Smooth muscle cell (in vitro differentiated cells): ENCODE measurements around the gene SYT3. TPM values are rescaled to one million over a fixed set of nuclear protein-coding genes. Genes with fewer than 3 reads are reported as not detected.
"Not testable (repeated sequence)": the region's sequence is repeated elsewhere in the genome, so short reads cannot be mapped to it uniquely, and the experiment has no call there.

ENCODE experiments used
- DNase-seq: peaks from one replicate; lab custom pipeline; 2025; ENCODE audit not compliant: unreplicated experiment; lab: John Stamatoyannopoulos, UW
- H2AFZ ChIP-seq: fragments of 200-600 bp; sonication (generic); 2 replicates; pipeline ENCODE4 v1.6.0; 2016; ENCODE audit warnings: antibody characterized with exemption, low read depth, mild to moderate bottlenecking
- H3F3A ChIP-seq: fragments of 200-600 bp; sonication (generic); 2 replicates; pipeline ENCODE4 v1.6.0; 2017; ENCODE audit warnings: antibody characterized with exemption, low read depth
- H3K27ac ChIP-seq: fragments of 200-600 bp; sonication (generic); 2 replicates; pipeline ENCODE4 v1.5.1; 2016; ENCODE audit warnings: low read depth, mild to moderate bottlenecking
- H3K27me3 ChIP-seq: fragments of 200-600 bp; sonication (generic); 2 replicates; pipeline ENCODE4 v1.6.1; 2016; ENCODE audit warnings: low read depth, mild to moderate bottlenecking
- H3K36me3 ChIP-seq: fragments of 200-600 bp; sonication (generic); 2 replicates; pipeline ENCODE4 v1.5.1; 2016; ENCODE audit warnings: low read depth
- H3K4me1 ChIP-seq: fragments of 200-600 bp; sonication (generic); 2 replicates; pipeline ENCODE4 v1.5.1; 2016; ENCODE audit warnings: low read depth
- H3K4me2 ChIP-seq: fragments of 200-600 bp; sonication (generic); 2 replicates; pipeline ENCODE4 v1.6.0; 2016; ENCODE audit warnings: mild to moderate bottlenecking
- H3K4me3 ChIP-seq: fragments of 200-600 bp; sonication (generic); 2 replicates; pipeline ENCODE4 v1.5.1; 2016; ENCODE audit warnings: mild to moderate bottlenecking
- H3K79me2 ChIP-seq: fragments of 200-600 bp; sonication (generic); 2 replicates; pipeline ENCODE4 v1.6.0; 2016; ENCODE audit warnings: low read depth, mild to moderate bottlenecking
- H3K9ac ChIP-seq: fragments of 200-600 bp; sonication (generic); 2 replicates; pipeline ENCODE4 v1.6.0; 2016; ENCODE audit warnings: low read depth
- H3K9me3 ChIP-seq: fragments of 200-600 bp; sonication (generic); replicated peaks from 2 replicates; pipeline ENCODE4 v1.5.1; 2016; ENCODE audit warnings: low read depth
- H4K20me1 ChIP-seq: fragments of 200-600 bp; sonication (generic); 2 replicates; pipeline ENCODE4 v1.6.0; 2016; ENCODE audit warnings: low read depth
- WGBS: methylation state at CpG from one replicate; pipeline ENCODE4 v1.1.7; 2016; ENCODE audit warnings: low lambda C conversion rate; 5-methylcytosine and 5-hydroxymethylcytosine counted together
- polyA plus RNA-seq: library from polyadenylated mRNA; unstranded; fragments of >200 nt; fragmentation: Nextera tagmentation; extraction: Ambion mirVana; gene quantifications from 2 replicates; pipeline ENCODE4 v1.2.1, GENCODE V29; 2016
- total RNA-seq: library from RNA; depleted of rRNA; stranded (reverse); fragments of >200 nt; gene quantifications from 2 replicates; pipeline ENCODE4 v1.2.3, GENCODE V29; 2014
- TF ChIP-seq, protein P1 (sequence below): fragments of 200-600 bp; sonication (generic); IDR thresholded peaks from 2 replicates; pipeline ENCODE4 v1.5.1; 2017; ENCODE audit warnings: borderline replicate concordance, mild to moderate bottlenecking, antibody characterized with exemption; ENCODE audit not compliant: insufficient read depth, poor library complexity, severe bottlenecking

SYT3 gene
- total and polyA plus RNA-seq, 2 experiments from 2014 or later, result 0.13 to 1.8 TPM

DNA sequence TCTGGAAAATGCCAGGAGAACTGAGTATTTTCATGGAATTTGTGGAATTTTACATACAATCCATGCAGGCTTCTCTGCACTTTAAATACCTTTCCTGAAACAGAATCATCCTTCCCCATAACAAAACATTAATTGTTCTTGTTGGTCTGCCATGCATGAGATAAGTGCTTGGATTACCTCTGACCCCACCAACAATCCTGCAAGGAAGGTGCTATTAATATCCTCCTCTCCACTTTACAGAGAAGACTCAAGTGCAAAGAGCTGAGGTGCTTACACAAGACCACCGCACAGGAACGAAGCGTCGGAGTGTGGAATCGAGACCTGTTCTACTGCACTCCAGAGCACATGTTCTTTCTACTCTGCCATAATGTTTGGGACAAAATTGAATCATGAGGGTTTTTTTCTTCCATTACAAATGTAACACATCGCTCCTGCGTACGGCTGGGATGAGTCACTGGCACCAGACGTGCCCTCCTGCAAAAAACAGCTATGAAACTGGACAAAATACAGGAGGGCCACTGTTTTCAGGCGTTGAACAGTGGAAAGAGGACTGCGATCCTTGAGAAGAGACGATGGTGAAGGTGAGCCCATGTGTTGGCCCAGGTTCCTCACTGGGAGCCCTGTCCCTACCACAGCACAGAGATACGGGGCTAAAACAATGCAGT lies 58.6 kb downstream of the SYT3 start:
- Histone ChIP-seq H3K4me1 (no peaks in the 10 kb centered on the region), H3K9me3 (no peaks in the 10 kb centered on the region), H3K27me3 (no peaks in the 10 kb centered on the region), H3K4me3 (no peak overlapping the region), H4K20me1 (no peaks in the 10 kb centered on the region), H2AFZ (no peak overlapping the region), H3K79me2 (no peaks in the 10 kb centered on the region), H3K27ac (no peak overlapping the region), H3K9ac (no peak overlapping the region), H3K4me2 (no peak overlapping the region), H3K36me3 (no peaks in the 10 kb centered on the region), H3F3A (no peaks in the 10 kb centered on the region)
- WGBS, result 70% methylated on average over 13 of the region's 13 CpGs
- no peak for DNase-seq
- TF ChIP-seq, protein P1, sequence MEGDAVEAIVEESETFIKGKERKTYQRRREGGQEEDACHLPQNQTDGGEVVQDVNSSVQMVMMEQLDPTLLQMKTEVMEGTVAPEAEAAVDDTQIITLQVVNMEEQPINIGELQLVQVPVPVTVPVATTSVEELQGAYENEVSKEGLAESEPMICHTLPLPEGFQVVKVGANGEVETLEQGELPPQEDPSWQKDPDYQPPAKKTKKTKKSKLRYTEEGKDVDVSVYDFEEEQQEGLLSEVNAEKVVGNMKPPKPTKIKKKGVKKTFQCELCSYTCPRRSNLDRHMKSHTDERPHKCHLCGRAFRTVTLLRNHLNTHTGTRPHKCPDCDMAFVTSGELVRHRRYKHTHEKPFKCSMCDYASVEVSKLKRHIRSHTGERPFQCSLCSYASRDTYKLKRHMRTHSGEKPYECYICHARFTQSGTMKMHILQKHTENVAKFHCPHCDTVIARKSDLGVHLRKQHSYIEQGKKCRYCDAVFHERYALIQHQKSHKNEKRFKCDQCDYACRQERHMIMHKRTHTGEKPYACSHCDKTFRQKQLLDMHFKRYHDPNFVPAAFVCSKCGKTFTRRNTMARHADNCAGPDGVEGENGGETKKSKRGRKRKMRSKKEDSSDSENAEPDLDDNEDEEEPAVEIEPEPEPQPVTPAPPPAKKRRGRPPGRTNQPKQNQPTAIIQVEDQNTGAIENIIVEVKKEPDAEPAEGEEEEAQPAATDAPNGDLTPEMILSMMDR, result no peak

DNA sequence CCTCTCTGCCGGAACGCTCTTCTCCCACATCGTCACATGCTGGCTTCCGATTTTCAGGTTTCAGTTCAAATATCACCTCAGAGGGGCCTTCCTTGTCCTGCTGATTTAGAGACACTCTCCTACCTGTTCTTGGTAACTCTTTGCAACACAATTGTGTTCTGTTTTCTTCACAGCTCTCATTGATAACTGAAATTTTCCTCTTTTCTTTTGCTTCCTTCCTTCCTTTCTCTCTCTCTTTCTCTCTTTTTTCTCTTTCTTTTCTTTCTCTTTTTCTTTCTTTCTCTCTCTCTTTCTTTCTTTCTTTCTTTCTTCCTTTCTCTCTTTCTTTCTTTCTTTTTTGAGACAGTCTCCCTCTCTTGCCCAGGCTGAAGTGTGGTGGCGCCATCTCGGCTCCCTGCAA lies 59.4 kb downstream of the SYT3 start:
- no peaks in the 10 kb centered on the region for H3K4me1 ChIP-seq
- no peaks in the 10 kb centered on the region for H3F3A ChIP-seq
- no peaks in the 10 kb centered on the region for H3K79me2 ChIP-seq
- no peak overlapping the region for H3K4me2 ChIP-seq
- no peak overlapping the region for H3K9ac ChIP-seq
- no peak overlapping the region for H3K4me3 ChIP-seq
- WGBS, result 90% methylated on average over 6 of the region's 6 CpGs
- no peak overlapping the region for H2AFZ ChIP-seq
- no peak for DNase-seq
- H3K27ac ChIP-seq, result no peak overlapping the region
- H3K9me3 ChIP-seq, result no peaks in the 10 kb centered on the region
- no peaks in the 10 kb centered on the region for H4K20me1 ChIP-seq
- no peaks in the 10 kb centered on the region for H3K27me3 ChIP-seq
- TF ChIP-seq, protein P1, result no peak
- no peaks in the 10 kb centered on the region for H3K36me3 ChIP-seq

DNA sequence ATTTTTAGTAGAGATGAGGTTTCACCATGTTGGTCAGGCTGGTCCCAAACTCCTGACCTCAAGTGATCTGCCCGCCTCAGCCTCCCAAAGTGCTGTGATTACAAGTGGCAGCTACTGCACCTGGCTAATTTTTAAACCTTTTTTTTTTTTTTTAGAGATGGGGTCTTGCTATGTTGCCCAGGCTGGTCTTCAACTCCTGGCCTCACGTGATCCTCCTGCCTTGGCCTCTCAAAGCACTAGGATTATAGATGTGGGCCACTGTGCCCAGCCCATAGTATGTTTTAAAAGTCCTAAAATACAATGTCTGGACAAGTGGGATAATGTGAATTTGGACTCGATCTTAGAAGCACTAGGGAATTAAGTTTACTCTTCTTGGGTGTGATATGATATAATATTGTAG lies 62.9 kb downstream of the SYT3 start:
- H3K9ac ChIP-seq, H3K36me3 ChIP-seq: not testable (repeated sequence)
- 70% methylated on average over 3 of the region's 3 CpGs for WGBS

DNA sequence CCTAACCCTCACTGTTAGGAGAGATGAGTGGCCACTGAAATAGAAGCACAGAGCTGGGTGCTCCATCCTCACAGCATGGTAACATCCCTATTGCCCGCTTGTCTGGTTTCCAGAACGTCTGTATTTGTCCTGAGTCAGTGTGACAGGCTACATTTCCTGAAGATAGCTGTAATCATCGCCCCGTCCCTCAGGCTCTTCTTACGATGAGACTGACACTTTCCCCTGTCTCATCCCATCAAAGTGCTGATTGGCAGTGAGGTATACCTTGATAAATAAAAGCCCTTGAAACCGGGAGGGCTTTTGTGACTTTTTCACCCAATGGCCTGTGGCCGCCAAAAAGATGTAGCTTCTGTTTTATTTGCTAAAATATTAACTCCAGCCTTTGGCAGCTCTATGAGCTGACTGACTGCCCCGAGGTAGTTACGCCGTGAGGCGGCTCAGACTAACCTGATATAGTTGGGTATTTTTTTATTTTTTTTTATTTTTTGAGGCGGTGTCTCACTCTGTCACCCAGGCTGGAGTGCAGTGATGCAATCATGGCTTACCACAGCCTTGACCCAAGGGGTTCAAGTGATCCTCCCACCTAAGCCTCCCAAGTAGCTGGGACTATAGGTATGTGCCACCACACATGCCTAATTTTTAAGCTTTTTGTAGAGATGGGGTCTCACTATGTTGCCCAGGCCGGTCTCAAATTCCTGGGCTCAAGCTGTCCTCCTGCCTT lies 65.8 kb downstream of the SYT3 start:
- Histone ChIP-seq H4K20me1 (no peaks in the 10 kb centered on the region), H2AFZ (no peak overlapping the region), H3K79me2 (no peaks in the 10 kb centered on the region), H3K4me2 (no peak overlapping the region), H3K4me1 (no peaks in the 10 kb centered on the region), H3K36me3 (no peaks in the 10 kb centered on the region), H3F3A (no peaks in the 10 kb centered on the region), H3K9ac (no peak overlapping the region), H3K27ac (no peak overlapping the region), H3K9me3 (no peaks in the 10 kb centered on the region), H3K27me3 (peaks cover 11% of the 10 kb centered on the region), H3K4me3 (no peak overlapping the region)
- 78% methylated on average over 13 of the region's 13 CpGs for WGBS
- no peak for DNase-seq
- TF ChIP-seq, protein P1, result no peak

More for the DNA sequence above, 62.9 kb downstream of the SYT3 start:
- H4K20me1 ChIP-seq, H3K9me3 ChIP-seq, H3K4me1 ChIP-seq, H3K4me2 ChIP-seq, H3F3A ChIP-seq, H2AFZ ChIP-seq, H3K27me3 ChIP-seq, H3K79me2 ChIP-seq, H3K4me3 ChIP-seq, DNase-seq, H3K27ac ChIP-seq: not testable (repeated sequence)

Other genes with a start within 250 kb of the SYT3 start
- gene SPIB, start 220.9 kb downstream of the SYT3 start, total RNA-seq, result not detected in 2 replicates
- 0.17 TPM in 1 of 2 replicates, not detected in the other for gene SPIB, start 220.9 kb downstream of the SYT3 start, polyA plus RNA-seq
- 0.18 TPM in 1 of 2 replicates, not detected in the other for gene MYBPC2, start 207.0 kb downstream of the SYT3 start, total RNA-seq
- gene MYBPC2, start 207.0 kb downstream of the SYT3 start, polyA plus RNA-seq, result not detected in 2 replicates
- gene EMC10, start 163.4 kb downstream of the SYT3 start, total RNA-seq, result 49.0 and 51.7 TPM in 2 replicates
- 18.0 and 22.0 TPM in 2 replicates for gene EMC10, start 163.4 kb downstream of the SYT3 start, polyA plus RNA-seq
- 1.7 and 4.1 TPM in 2 replicates for gene GARIN5A, start 163.0 kb downstream of the SYT3 start, total RNA-seq
- gene GARIN5A, start 163.0 kb downstream of the SYT3 start, polyA plus RNA-seq, result 2.1 and 3.7 TPM in 2 replicates
- 17.1 and 32.0 TPM in 2 replicates for gene JOSD2, start 128.7 kb downstream of the SYT3 start, total RNA-seq
- gene JOSD2, start 128.7 kb downstream of the SYT3 start, polyA plus RNA-seq, result 77.6 and 85.1 TPM in 2 replicates
- gene ASPDH, start 126.0 kb downstream of the SYT3 start, total RNA-seq, result not detected in 2 replicates
- 0.89 TPM in 1 of 2 replicates, not detected in the other for gene ASPDH, start 126.0 kb downstream of the SYT3 start, polyA plus RNA-seq
- 8.6 and 10.1 TPM in 2 replicates for gene LRRC4B, start 71.4 kb downstream of the SYT3 start, total RNA-seq
- gene LRRC4B, start 71.4 kb downstream of the SYT3 start, polyA plus RNA-seq, result 1.7 and 2.2 TPM in 2 replicates
- gene C19orf81, start 9.6 kb upstream of the SYT3 start, total RNA-seq, result 1.6 and 1.7 TPM in 2 replicates
- gene C19orf81, start 9.6 kb upstream of the SYT3 start, polyA plus RNA-seq, result 12.8 and 13.5 TPM in 2 replicates
- gene SHANK1, start 79.9 kb upstream of the SYT3 start, total RNA-seq, result 2.1 and 4.1 TPM in 2 replicates
- 1.0 and 1.8 TPM in 2 replicates for gene SHANK1, start 79.9 kb upstream of the SYT3 start, polyA plus RNA-seq
- gene CLEC11A, start 83.5 kb upstream of the SYT3 start, total RNA-seq, result 48.3 and 53.4 TPM in 2 replicates
- 138 and 155 TPM in 2 replicates for gene CLEC11A, start 83.5 kb upstream of the SYT3 start, polyA plus RNA-seq
- gene GPR32, start 130.6 kb upstream of the SYT3 start, total RNA-seq, result not detected in 2 replicates
- gene GPR32, start 130.6 kb upstream of the SYT3 start, polyA plus RNA-seq, result not detected in 2 replicates
- gene ACP4, start 150.5 kb upstream of the SYT3 start, total RNA-seq, result not detected in 2 replicates
- gene ACP4, start 150.5 kb upstream of the SYT3 start, polyA plus RNA-seq, result 0.26 TPM in 2 replicates
- 0.85 TPM in 1 of 2 replicates, not detected in the other for gene KLK1, start 183.9 kb upstream of the SYT3 start, total RNA-seq
- gene KLK1, start 183.9 kb upstream of the SYT3 start, polyA plus RNA-seq, result not detected in 2 replicates
- gene KLK15, start 193.7 kb upstream of the SYT3 start, total RNA-seq, result not detected in 2 replicates
- gene KLK15, start 193.7 kb upstream of the SYT3 start, polyA plus RNA-seq, result not detected in 2 replicates
- gene KLK3, start 215.0 kb upstream of the SYT3 start, total RNA-seq, result not detected in 2 replicates
- not detected in 2 replicates for gene KLK3, start 215.0 kb upstream of the SYT3 start, polyA plus RNA-seq
- gene KLK2, start 233.6 kb upstream of the SYT3 start, total RNA-seq, result not detected in 2 replicates
- gene KLK2, start 233.6 kb upstream of the SYT3 start, polyA plus RNA-seq, result not detected in 2 replicates